ENCODE data around the gene WFIKKN1.

DNA sequence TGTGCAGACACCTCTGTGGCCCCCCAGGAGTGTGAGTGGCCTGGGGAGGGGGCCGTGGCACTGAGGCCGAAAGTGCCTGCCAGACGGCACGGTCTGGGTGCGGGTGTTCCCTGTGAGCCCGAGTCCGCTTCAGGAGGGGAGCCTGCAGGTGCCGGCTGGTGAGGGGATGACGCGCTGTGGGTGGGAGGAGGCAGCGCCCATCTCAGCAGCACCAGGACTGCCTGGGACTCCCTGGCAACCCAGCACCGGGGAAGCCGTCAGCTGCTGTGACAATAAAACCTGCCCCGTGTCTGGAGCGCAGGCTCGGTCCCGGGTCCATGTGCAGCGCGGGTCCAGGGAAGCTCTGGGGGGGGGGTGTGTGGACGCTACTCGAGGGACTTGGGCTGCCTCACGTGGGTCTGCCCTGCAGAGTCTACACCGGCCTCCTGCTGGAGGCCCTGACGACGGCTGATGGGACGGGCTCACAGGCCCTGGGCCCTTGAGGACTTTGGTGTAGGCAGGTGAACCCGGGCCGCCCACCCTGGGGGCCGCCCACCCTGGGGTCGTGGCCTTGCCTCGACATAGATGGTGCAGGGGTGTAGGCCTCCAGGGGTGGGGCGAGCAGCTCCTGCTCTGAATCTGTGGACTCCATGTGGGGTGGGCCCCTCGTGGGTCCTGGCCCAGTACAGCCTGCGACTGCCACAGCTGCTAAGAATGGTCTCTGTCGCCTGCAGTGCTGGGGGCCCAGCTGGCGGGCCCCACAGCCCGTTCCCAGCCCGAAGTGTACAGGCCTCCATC is 46.8 kb upstream of the WFIKKN1 start:
- TF ChIP-seq POLR2A (IDR thresholded peaks at IDR 0.05; ENCODE audit: borderline replicate concordance, extremely low read depth, insufficient read depth, insufficient read length) (no peak), YY1 (IDR thresholded peaks at IDR 0.05; ENCODE audit: extremely low read depth, insufficient replicate concordance, low read depth, low read length) (no peak), RAD21 (IDR thresholded peaks at IDR 0.05; ENCODE audit: low read depth) (no peak)
- TF ChIP-seq, protein P1, sequence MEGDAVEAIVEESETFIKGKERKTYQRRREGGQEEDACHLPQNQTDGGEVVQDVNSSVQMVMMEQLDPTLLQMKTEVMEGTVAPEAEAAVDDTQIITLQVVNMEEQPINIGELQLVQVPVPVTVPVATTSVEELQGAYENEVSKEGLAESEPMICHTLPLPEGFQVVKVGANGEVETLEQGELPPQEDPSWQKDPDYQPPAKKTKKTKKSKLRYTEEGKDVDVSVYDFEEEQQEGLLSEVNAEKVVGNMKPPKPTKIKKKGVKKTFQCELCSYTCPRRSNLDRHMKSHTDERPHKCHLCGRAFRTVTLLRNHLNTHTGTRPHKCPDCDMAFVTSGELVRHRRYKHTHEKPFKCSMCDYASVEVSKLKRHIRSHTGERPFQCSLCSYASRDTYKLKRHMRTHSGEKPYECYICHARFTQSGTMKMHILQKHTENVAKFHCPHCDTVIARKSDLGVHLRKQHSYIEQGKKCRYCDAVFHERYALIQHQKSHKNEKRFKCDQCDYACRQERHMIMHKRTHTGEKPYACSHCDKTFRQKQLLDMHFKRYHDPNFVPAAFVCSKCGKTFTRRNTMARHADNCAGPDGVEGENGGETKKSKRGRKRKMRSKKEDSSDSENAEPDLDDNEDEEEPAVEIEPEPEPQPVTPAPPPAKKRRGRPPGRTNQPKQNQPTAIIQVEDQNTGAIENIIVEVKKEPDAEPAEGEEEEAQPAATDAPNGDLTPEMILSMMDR (IDR thresholded peaks at IDR 0.05 in 2 of 3, conservative IDR thresholded peaks at IDR 0.05 in 1 of 3; ENCODE audit: borderline replicate concordance in 1 of 3, insufficient read depth in 1 of 3, low read depth in 2 of 3, low read length in 2 of 3) = no peak
- TF ChIP-seq, protein P2, sequence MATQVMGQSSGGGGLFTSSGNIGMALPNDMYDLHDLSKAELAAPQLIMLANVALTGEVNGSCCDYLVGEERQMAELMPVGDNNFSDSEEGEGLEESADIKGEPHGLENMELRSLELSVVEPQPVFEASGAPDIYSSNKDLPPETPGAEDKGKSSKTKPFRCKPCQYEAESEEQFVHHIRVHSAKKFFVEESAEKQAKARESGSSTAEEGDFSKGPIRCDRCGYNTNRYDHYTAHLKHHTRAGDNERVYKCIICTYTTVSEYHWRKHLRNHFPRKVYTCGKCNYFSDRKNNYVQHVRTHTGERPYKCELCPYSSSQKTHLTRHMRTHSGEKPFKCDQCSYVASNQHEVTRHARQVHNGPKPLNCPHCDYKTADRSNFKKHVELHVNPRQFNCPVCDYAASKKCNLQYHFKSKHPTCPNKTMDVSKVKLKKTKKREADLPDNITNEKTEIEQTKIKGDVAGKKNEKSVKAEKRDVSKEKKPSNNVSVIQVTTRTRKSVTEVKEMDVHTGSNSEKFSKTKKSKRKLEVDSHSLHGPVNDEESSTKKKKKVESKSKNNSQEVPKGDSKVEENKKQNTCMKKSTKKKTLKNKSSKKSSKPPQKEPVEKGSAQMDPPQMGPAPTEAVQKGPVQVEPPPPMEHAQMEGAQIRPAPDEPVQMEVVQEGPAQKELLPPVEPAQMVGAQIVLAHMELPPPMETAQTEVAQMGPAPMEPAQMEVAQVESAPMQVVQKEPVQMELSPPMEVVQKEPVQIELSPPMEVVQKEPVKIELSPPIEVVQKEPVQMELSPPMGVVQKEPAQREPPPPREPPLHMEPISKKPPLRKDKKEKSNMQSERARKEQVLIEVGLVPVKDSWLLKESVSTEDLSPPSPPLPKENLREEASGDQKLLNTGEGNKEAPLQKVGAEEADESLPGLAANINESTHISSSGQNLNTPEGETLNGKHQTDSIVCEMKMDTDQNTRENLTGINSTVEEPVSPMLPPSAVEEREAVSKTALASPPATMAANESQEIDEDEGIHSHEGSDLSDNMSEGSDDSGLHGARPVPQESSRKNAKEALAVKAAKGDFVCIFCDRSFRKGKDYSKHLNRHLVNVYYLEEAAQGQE (IDR thresholded peaks at IDR 0.05; ENCODE audit: low read depth) = no peak
